Uterus (tissue), 4 donors: ENCODE data around the gene GPR162. TPM values are rescaled to one million over a fixed set of nuclear protein-coding genes. Genes with fewer than 3 reads are reported as not detected.
"Not testable (repeated sequence)": the region's sequence is repeated elsewhere in the genome, so short reads cannot be mapped to it uniquely, and the experiment has no call there.

Source experiments
- DNase-seq, 2 donors: peaks; one replicate each; pipeline ENCODE4 v3.0.0-alpha.2; 2019 to 2020
- H3K27ac ChIP-seq, 2 donors: fragments of 200-600 bp; sonication (generic); 1 replicate in 1 of 2; 2 replicates in 1 of 2; pipeline ENCODE4 v1.5.1; 2016 to 2018
- H3K27me3 ChIP-seq, 2 donors: fragments of 200-600 bp; sonication (generic); one replicate each; pipeline ENCODE4 v1.5.1; 2018 to 2019; ENCODE audit warnings: control low read depth in 1 of 2
- H3K36me3 ChIP-seq, 2 donors: fragments of 200-600 bp; sonication (generic); one replicate each; pipeline ENCODE4 v1.5.1; 2019; ENCODE audit warnings: control low read depth in 1 of 2
- H3K4me1 ChIP-seq, 2 donors: fragments of 200-600 bp; sonication (generic); one replicate each; pipeline ENCODE4 v1.5.1; 2018 to 2019; ENCODE audit warnings: control low read depth in 1 of 2
- H3K4me3 ChIP-seq, 2 donors: fragments of 200-600 bp; sonication (generic); 1 replicate in 1 of 2; 2 replicates in 1 of 2; pipeline ENCODE4 v1.5.1; 2018 to 2019; ENCODE audit warnings: mild to moderate bottlenecking in 1 of 2
- H3K9me3 ChIP-seq, 2 donors: fragments of 200-600 bp; sonication (generic); one replicate each; pipeline ENCODE4 v1.5.1; 2019; ENCODE audit warnings: control low read depth in 1 of 2
- CTCF ChIP-seq, 4 experiments: fragments of 200-600 bp in 2 of 4; fragments of 450-650 bp in 2 of 4; sonication (generic) in 2 of 4; IDR thresholded peaks; one replicate each; pipeline ENCODE4 v1.5.1; 2016 to 2019; ENCODE audit warnings: antibody characterized with exemption in 4 of 4, mild to moderate bottlenecking in 2 of 4, moderate library complexity in 1 of 4
- POLR2A ChIP-seq, 2 donors: fragments of 450-650 bp; IDR thresholded peaks; one replicate each; pipeline ENCODE4 v1.6.1; 2016; ENCODE audit warnings: antibody characterized with exemption in 2 of 2, mild to moderate bottlenecking in 1 of 2, moderate library complexity in 1 of 2
- intact Hi-C: fragments of 100-400 bp; cut with DNase I; formaldehyde crosslinking; loops from one replicate; pipeline ENCODE4 v1.15.1; 2023; ENCODE audit warnings: low total_unique reads
- total RNA-seq, 4 donors: library from RNA; depleted of rRNA in 3 of 4; stranded (reverse); fragments of >200 nt in 3 of 4; gene quantifications; one replicate each; pipeline versions ENCODE4 v1.1.0 to v1.2.4, GENCODE V29; 2014 to 2023
- donor health status: DM: yes; HTN: yes; CAD: no.

Gene GPR162
- total RNA-seq, 4 donors from 2014 or later = 0.29 to 23.1 (median 3.4) TPM

- H3K4me3 ChIP-seq = peak within 1 kb of the TSS; percentile 67 to 75
- intact Hi-C loops = no loop called here
- H3K9me3 ChIP-seq = no peaks in the 10 kb centered on the region
- H3K27me3 ChIP-seq = no peaks in the 10 kb centered on the region
- peak; percentile 87 to 89 for DNase-seq
- H3K36me3 ChIP-seq = no peaks in the 10 kb centered on the region
- H3K4me1 ChIP-seq = peaks cover 10 to 25% of the 10 kb centered on the region in 2 donors
- TF ChIP-seq POLR2A (IDR thresholded peaks at IDR 0.05) (peak; percentile 94 to 98), CTCF (IDR thresholded peaks at IDR 0.05) (peak in 1 of 4 experiments; percentile 28)
- H3K27ac ChIP-seq = peak within 1 kb of the TSS; percentile 94 to 97
Measured at GRCh38 chr12:6867413-6868210, 46.0 kb downstream of the GPR162 start, which contains the start of gene TPI1. TSS of gene TPI1 (plus strand) at chr12:6867531. CDS start at chr12:6867567, 36 bp downstream.

DNA sequence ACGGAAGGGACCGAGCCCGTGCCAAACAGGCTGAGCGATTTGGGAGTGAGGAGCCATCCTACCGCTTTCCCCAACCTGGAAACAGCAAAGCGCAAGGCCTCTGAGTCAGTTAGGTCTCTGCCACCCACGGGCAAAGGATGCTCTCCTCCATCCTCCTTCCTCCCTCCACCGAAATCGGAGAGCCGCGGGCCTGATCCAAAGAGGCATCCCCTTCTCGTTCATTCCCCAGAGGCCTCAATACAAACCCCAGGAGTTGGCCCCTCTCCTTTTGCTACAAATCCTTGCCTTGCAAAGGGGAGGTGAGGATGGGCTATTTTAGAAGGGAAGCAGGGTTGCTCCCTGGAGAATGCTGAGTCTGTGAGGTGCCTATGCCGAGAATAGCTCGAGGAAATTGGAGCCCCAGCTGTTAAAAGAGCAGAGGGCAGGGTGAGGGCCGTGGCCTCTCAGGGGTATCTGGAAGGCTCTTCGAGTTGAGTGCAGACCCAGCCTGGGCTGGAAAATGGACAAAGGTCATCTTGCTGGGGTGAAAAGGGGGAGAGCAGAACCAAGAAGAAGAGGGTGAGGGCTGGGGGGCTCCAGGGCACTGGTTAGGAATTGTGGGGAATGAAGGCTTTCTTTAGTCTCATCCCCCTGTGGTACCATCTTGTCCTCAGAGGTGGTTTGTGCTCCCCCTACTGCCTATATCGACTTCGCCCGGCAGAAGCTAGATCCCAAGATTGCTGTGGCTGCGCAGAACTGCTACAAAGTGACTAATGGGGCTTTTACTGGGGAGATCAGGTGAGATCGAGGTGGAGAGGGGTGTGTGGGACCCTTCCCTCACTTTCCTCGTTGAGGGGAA lies 46.8 kb downstream of the GPR162 start:
- Histone ChIP-seq H3K4me3 (peak overlapping the region; percentile 67 to 75), H3K27me3 (no peaks in the 10 kb centered on the region), H3K9me3 (no peaks in the 10 kb centered on the region), H3K4me1 (peaks cover 10 to 25% of the 10 kb centered on the region in 2 donors), H3K36me3 (no peaks in the 10 kb centered on the region), H3K27ac (peak overlapping the region; percentile 94 to 97)
- intact Hi-C loops = no loop called here
- no peak for DNase-seq
- TF ChIP-seq POLR2A (IDR thresholded peaks at IDR 0.05) = no peak

DNA sequence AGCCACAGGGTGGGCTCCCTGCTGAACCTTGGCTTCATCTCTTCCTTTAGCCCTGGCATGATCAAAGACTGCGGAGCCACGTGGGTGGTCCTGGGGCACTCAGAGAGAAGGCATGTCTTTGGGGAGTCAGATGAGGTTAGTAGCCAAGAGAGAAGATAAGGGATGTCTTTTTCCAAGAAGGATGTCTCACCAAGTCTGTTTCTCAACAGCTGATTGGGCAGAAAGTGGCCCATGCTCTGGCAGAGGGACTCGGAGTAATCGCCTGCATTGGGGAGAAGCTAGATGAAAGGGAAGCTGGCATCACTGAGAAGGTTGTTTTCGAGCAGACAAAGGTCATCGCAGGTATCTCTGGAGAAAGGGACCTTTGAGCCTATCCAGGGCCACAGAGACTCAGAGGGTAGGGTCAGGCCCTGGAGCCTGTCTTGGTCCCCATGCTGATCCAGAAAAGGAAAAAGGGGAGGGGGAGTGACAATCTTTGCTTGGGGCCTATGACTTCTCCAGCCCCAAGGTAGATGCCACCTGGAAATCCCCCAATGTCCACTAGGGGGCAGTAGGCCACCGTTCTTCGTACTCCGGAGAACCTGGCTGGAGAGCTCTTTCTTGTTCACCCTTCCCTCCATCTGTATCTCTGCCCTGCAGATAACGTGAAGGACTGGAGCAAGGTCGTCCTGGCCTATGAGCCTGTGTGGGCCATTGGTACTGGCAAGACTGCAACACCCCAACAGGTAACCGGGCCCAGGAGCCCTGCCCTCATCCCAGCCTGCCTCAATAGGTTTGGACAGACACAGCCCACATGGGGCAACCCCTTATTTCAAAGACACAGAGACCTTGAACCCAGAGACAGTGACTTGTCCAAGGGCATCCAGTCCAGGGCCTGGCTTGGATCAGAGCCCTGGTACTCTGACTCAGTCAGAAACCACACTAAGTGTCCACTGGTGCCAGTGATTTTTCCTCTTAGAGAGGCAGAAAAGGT lies 47.7 kb downstream of the GPR162 start:
- peak overlapping the region; percentile 94 to 97 for H3K27ac ChIP-seq
- no peaks in the 10 kb centered on the region for H3K9me3 ChIP-seq

DNA sequence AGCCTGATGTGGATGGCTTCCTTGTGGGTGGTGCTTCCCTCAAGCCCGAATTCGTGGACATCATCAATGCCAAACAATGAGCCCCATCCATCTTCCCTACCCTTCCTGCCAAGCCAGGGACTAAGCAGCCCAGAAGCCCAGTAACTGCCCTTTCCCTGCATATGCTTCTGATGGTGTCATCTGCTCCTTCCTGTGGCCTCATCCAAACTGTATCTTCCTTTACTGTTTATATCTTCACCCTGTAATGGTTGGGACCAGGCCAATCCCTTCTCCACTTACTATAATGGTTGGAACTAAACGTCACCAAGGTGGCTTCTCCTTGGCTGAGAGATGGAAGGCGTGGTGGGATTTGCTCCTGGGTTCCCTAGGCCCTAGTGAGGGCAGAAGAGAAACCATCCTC lies 48.7 kb downstream of the GPR162 start:
- H3K27me3 ChIP-seq, H3K27ac ChIP-seq, H3K9me3 ChIP-seq, DNase-seq, H3K36me3 ChIP-seq, intact Hi-C loops, H3K4me3 ChIP-seq: not testable (repeated sequence)
- H3K4me1 ChIP-seq = peaks cover 10 to 25% of the 10 kb centered on the region in 2 donors

More for the DNA sequence above, 47.7 kb downstream of the GPR162 start:
- Histone ChIP-seq H3K36me3 (no peaks in the 10 kb centered on the region), H3K4me3 (no peak overlapping the region), H3K27me3 (no peaks in the 10 kb centered on the region), H3K4me1 (peaks cover 10 to 25% of the 10 kb centered on the region in 2 donors)
- DNase-seq = peak; percentile 83 to 87
- TF ChIP-seq CTCF (IDR thresholded peaks at IDR 0.05) (peak; percentile 85 to 90 (median 86)), POLR2A (IDR thresholded peaks at IDR 0.05) (no peak)
- intact Hi-C loops = no loop called here

DNA sequence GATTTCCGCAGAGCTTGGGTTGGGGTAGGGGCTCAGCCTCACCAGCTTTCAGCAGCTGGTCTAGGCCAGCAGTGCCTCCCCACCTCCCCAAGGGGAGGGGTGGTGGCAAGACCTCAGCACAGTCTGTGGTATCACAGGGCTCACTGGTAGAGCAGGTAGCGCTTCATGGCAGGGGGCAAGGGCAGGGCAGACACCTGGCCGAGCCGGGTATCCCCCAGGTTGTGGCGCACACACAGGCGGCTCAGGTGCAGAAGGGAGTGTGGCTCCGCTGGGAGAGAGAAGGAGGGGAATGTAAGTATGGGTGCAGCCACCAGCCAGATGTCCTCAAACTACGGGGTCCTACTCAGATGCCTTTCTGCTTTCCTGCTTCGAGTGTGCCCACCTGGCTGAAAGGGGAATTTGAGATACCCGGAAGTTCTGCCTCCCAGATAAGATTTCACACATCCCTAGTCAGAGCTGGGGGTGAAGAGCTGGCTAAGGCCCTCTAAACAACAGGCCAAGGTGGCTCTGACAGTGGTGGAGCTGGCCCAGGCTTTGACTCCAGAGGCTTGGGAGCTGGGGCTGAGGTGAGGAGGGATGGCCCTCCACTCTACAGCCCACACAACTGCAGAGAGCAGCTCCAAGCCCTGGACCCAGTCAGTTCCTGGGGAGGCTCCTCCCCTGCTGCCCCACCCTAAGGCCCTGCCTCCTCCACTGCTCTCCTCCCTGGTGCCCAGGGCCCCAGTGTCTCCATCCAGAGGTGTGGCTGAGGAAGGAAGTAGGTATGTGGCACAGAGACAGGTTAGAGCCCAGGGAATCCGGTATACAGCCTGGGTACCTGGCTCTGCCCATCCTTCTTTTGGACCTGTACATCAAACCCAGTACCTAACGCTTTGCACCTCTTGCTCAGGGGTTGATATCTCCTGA lies 49.7 kb downstream of the GPR162 start:
- no peaks in the 10 kb centered on the region for H3K9me3 ChIP-seq
- H3K27me3 ChIP-seq = no peaks in the 10 kb centered on the region
- peak overlapping the region; percentile 84 to 88 for H3K27ac ChIP-seq
- H3K36me3 ChIP-seq = no peaks in the 10 kb centered on the region
- H3K4me3 ChIP-seq = peak overlapping the region in 1 of 2 donors; percentile 96
- DNase-seq = no peak
- H3K4me1 ChIP-seq = peaks cover 10 to 25% of the 10 kb centered on the region in 2 donors
- intact Hi-C loops = no loop called here
- no peak for TF ChIP-seq POLR2A (IDR thresholded peaks at IDR 0.05)
- TF ChIP-seq CTCF (IDR thresholded peaks at IDR 0.05) = no peak
